Lower lobe of right lung (tissue), 2 donors: Measurements from ENCODE around the gene KCNH5. TPM values are rescaled to one million over a fixed set of nuclear protein-coding genes. Genes with fewer than 3 reads are reported as not detected.
"Not testable (repeated sequence)": the region's sequence is repeated elsewhere in the genome, so short reads cannot be mapped to it uniquely, and the experiment has no call there.

Experiments used
- ATAC-seq, 2 donors: fragments of 200-7000 bp; cut with Tn5 transposase; one replicate each; pipeline ENCODE4 v1.9.1; 2020 to 2022; ENCODE audit warnings: mild to moderate bottlenecking in 2 of 2, moderate library complexity in 2 of 2
- DNase-seq: peaks from one replicate; pipeline ENCODE4 v3.0.0-alpha.2; 2020
- H3K27ac ChIP-seq: fragments of 200-600 bp; one replicate; pipeline ENCODE4 v1.8.0; 2022
- H3K27me3 ChIP-seq: fragments of 200-600 bp; one replicate; pipeline ENCODE4 v1.8.0; 2022; ENCODE audit warnings: low read depth
- H3K36me3 ChIP-seq: fragments of 200-600 bp; one replicate; pipeline ENCODE4 v1.8.0; 2022; ENCODE audit warnings: mild to moderate bottlenecking
- H3K4me1 ChIP-seq: fragments of 200-600 bp; one replicate; pipeline ENCODE4 v1.8.0; 2022
- H3K4me3 ChIP-seq: fragments of 200-600 bp; one replicate; pipeline ENCODE4 v1.8.0; 2022; ENCODE audit warnings: mild to moderate bottlenecking
- H3K9me3 ChIP-seq: fragments of 200-600 bp; one replicate; pipeline ENCODE4 v1.8.0; 2022
- CTCF ChIP-seq: fragments of 200-600 bp; IDR thresholded peaks from one replicate; pipeline ENCODE4 v1.8.0; 2022; ENCODE audit warnings: antibody characterized with exemption, mild to moderate bottlenecking
- intact Hi-C: fragments of 100-400 bp; cut with DNase I; formaldehyde crosslinking; loops from one replicate; pipeline ENCODE4 v1.11.0; 2022
- total RNA-seq: library from RNA; stranded (reverse); fragmentation: NEBNext Ultra II Directional; extraction: Animal tissue kit (Norgen Biotek cat#: 25700); gene quantifications from one replicate; pipeline ENCODE4 v1.2.1, GENCODE V29; 2021
- donor health status: DM: no; HTN: yes; CAD: no; lungs with severe emphysema.

The KCNH5 gene
- total RNA-seq, 1 donor from 2014 or later = not detected

DNA sequence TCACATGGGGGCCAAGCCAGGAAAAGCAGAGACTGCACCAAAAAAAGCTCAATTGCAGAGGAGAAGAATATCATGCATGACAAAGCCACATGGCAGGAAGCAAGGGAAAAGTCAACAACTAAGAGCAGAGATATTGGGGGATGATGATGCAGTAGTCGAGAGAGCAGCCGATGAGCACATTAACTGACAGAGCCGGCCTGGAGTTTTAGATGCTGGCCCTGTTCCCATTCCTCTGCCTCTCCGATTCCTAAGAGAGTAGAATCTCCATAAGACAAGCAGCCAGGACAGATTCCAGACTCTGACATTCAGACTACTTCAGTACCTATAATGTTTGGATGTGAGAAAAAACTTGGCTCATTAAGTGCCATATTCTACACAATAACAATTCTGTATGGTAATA lies 155.9 kb downstream of the KCNH5 start:
- no peaks in the 10 kb centered on the region for H3K4me1 ChIP-seq
- no peak overlapping the region for H3K4me3 ChIP-seq
- no peaks in the 10 kb centered on the region for H3K36me3 ChIP-seq
- H3K27me3 ChIP-seq = no peaks in the 10 kb centered on the region
- H3K9me3 ChIP-seq = no peaks in the 10 kb centered on the region
- ATAC-seq (no peak), DNase-seq (no peak)
- no peak overlapping the region for H3K27ac ChIP-seq
- intact Hi-C loops = no loop called here
- no peak for TF ChIP-seq CTCF

GRCh38 chr14:62886461-62886860 lies 158.8 kb downstream of the KCNH5 start:
- intact Hi-C loops = no loop called here
- H3K4me1 ChIP-seq = no peaks in the 10 kb centered on the region
- no peaks in the 10 kb centered on the region for H3K36me3 ChIP-seq
- H3K4me3 ChIP-seq = no peak overlapping the region
- H3K27me3 ChIP-seq = no peaks in the 10 kb centered on the region
- no peak for TF ChIP-seq CTCF
- ATAC-seq (no peak), DNase-seq (no peak)
- no peaks in the 10 kb centered on the region for H3K9me3 ChIP-seq
- H3K27ac ChIP-seq = no peak overlapping the region

- intact Hi-C loops = no loop called here
- no peak overlapping the region for H3K4me3 ChIP-seq
- DNase-seq (no peak), ATAC-seq (no peak)
- no peaks in the 10 kb centered on the region for H3K9me3 ChIP-seq
- H3K27ac ChIP-seq = no peak overlapping the region
- H3K27me3 ChIP-seq = no peaks in the 10 kb centered on the region
- no peaks in the 10 kb centered on the region for H3K36me3 ChIP-seq
- no peak for TF ChIP-seq CTCF
- H3K4me1 ChIP-seq = no peaks in the 10 kb centered on the region
These were observed 159.8 kb downstream of the KCNH5 start for GRCh38 chr14:62885451-62885850.

DNA sequence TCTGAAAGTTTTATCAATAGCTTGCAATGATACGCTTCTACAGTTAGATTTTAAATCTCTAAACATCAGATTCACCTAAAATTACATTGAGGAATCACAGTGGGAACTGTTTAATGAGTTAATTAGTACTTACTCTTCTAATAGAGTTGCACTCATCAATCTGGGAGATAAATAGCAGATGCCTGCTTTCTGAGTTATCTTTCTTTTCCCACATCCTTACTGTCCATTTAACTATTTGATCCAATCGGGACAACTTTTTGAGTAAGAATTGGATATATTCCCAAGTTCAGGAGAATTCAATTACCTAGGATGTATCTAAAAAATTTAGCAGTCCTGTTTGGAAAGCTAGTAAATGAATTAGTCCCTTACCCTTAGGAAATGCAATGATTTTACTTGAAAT lies 162.3 kb downstream of the KCNH5 start:
- no peaks in the 10 kb centered on the region for H3K4me1 ChIP-seq
- H3K4me3 ChIP-seq = no peak overlapping the region
- H3K9me3 ChIP-seq = no peaks in the 10 kb centered on the region
- TF ChIP-seq CTCF = no peak
- intact Hi-C loops = no loop called here
- no peak for DNase-seq
- H3K36me3 ChIP-seq = no peaks in the 10 kb centered on the region
- H3K27me3 ChIP-seq = no peaks in the 10 kb centered on the region
- no peak for ATAC-seq
- no peak overlapping the region for H3K27ac ChIP-seq

DNA sequence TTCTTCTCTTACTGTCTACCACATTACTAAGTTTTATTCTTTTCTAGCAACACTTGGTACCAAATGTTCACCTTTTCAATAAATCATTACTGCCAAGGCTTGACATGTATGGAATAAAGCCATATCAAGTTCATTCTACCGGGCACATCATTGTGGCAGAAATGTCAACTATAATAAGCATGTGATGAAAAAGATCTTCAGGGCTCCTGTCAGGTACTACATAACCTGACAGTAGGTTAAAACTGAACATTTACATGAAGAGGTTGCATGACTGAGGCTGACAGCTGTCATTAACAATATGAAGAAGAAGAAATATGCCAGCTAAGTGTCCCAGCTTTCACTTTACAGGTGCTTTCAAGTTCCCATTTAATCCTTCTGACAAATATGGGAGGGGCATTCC lies 178.9 kb downstream of the KCNH5 start:
- Histone ChIP-seq H3K36me3 (no peaks in the 10 kb centered on the region), H3K27ac (no peak overlapping the region), H3K27me3 (no peaks in the 10 kb centered on the region), H3K9me3 (no peaks in the 10 kb centered on the region), H3K4me3 (no peak overlapping the region), H3K4me1 (no peaks in the 10 kb centered on the region)
- TF ChIP-seq CTCF = no peak
- DNase-seq = no peak
- intact Hi-C loops = no loop called here
- ATAC-seq = no peak

DNA sequence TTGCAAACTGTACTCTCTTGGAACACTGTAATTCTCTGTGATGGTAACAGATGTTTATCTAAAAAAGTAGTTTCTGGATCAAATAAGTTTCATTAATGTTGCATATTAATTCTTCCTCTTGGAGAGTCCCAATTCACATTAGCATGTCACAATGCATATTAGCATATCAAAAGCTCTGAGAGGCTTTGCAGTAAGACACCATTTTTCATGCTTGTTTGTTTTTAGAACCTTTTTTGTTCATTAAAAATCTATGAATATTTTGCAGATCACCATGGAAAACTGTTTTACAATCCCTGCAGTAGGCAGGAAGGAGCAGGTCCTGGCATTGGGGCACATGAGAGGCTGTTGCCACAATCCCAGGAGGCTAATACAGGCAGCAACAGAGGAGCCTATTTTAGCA lies 180.7 kb downstream of the KCNH5 start:
- no peak overlapping the region for H3K27ac ChIP-seq
- intact Hi-C loops = no loop called here
- H3K27me3 ChIP-seq = no peaks in the 10 kb centered on the region
- TF ChIP-seq CTCF = no peak
- H3K36me3 ChIP-seq = no peaks in the 10 kb centered on the region
- no peaks in the 10 kb centered on the region for H3K9me3 ChIP-seq
- H3K4me1 ChIP-seq = no peaks in the 10 kb centered on the region
- DNase-seq (no peak), ATAC-seq (no peak)
- no peak overlapping the region for H3K4me3 ChIP-seq

- intact Hi-C loops, H3K9me3 ChIP-seq, H3K4me3 ChIP-seq, ATAC-seq, H3K27me3 ChIP-seq, H3K36me3 ChIP-seq, H3K4me1 ChIP-seq, DNase-seq, H3K27ac ChIP-seq: not testable (repeated sequence)
These were observed 187.2 kb downstream of the KCNH5 start for GRCh38 chr14:62858011-62858410.
